GM19328 (cell line): Measurements from ENCODE around the gene KHK.
"Not testable (repeated sequence)": the region's sequence is repeated elsewhere in the genome, so short reads cannot be mapped to it uniquely, and the experiment has no call there.

ENCODE experiments used
- ATAC-seq: cut with Tn5 transposase; IDR thresholded peaks from one replicate; pipeline ENCODE4 v1.9.1; 2021; ENCODE audit warnings: mild to moderate bottlenecking, moderate library complexity; ENCODE audit not compliant: unreplicated experiment

The KHK gene

DNA sequence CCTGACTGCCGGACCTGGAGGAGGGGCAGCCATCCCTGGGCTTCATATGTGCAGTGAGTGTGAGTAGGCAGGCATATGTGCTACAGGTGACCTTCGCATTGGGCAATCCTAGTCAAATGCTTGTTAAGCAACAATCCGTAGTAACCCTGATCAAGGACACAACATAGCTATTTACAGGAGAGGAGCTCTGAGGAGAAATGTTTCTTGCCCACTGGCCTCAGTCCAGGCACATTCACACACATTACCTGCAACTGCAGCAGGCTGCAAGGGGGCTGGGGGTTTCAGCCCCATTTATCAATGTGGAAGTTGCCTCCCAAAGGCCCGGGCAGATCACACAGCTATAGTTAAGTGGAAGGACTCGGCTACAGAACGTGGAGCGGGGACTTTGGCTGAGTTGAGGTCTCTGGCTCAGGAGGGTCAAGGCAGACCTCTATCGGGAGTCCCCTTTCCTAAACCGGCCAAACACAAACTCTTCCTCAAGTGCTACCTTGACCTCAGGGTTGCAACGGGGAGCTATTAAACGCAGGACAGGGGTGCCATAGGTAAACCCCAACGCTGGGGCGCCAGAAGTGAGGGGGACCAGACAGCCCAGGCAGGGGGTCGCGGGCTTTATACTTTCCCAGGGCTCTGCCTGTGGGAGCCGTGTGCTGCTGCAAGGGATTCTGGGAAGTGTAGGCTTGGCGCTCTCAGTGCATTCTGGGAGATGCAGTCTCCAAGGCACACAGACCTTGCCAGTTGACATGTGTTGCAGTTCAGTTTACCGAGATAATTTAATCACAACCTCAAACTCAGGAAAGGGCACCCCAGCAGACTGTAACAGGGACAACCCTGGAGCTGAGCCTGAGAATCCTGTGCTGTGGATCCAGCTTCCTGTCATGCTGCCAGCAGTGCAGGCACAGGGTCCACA is 9.4 kb downstream of the KHK start:
- no peak for ATAC-seq

DNA sequence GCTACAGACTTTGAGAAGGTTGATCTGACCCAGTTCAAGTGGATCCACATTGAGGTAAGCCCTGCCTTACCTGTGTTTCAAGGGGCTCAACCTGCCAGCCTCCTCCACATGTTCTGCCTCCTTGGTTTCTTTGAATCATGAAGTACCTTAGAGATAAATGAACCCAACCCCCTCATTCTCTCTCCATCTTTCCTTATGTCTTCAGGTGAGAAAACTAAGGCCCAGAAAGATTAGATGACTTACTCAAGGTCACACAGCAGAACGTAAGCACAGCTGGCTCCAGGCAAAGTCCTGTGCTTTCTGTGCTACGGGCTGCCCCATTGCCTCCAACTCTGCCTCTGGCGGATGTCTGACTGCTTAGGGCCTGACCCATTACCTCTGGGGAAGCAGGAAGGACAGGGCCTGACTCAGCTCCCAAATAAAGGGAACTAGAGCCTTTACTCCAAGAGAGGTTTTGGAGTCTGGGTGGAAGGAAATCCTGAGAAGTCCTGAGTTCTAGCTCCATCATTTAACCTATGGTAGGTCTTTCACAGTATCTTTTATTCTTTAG is 10.3 kb downstream of the KHK start:
- ATAC-seq, result no peak

DNA sequence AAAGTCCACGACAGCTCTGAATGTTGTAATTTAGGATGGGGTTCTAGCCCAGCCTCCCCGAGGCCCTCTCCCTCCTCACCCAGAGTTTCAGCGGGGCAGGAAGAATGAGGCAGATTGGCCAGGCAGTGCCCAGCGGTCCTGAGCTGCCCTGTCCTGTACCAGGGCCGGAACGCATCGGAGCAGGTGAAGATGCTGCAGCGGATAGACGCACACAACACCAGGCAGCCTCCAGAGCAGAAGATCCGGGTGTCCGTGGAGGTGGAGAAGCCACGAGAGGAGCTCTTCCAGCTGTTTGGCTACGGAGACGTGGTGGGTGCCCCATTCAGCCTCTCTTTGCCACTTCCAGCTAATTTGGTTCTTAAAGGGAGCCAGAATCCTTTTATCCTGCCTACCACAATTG is 10.8 kb downstream of the KHK start:
- no peak for ATAC-seq

DNA sequence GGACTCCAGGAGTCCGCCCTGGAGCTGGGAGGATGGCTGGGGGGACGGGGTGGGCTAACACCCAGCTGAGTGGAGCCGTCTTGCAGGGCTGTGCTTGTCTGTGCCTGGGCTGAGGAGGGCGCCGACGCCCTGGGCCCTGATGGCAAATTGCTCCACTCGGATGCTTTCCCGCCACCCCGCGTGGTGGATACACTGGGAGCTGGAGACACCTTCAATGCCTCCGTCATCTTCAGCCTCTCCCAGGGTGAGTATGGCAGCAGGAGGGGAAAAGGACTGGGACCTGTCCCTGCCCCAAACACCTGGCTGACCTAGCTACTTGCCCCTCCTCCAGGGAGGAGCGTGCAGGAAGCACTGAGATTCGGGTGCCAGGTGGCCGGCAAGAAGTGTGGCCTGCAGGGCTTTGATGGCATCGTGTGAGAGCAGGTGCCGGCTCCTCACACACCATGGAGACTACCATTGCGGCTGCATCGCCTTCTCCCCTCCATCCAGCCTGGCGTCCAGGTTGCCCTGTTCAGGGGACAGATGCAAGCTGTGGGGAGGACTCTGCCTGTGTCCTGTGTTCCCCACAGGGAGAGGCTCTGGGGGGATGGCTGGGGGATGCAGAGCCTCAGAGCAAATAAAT is 12.9 kb downstream of the KHK start:
- no peak for ATAC-seq

DNA sequence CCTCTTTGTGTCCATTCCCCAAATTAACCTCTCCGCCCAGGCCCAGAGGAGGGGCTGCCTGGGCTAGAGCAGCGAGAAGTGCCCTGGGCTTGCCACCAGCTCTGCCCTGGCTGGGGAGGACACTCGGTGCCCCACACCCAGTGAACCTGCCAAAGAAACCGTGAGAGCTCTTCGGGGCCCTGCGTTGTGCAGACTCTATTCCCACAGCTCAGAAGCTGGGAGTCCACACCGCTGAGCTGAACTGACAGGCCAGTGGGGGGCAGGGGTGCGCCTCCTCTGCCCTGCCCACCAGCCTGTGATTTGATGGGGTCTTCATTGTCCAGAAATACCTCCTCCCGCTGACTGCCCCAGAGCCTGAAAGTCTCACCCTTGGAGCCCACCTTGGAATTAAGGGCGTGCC is 13.5 kb downstream of the KHK start:
- no peak for ATAC-seq

DNA sequence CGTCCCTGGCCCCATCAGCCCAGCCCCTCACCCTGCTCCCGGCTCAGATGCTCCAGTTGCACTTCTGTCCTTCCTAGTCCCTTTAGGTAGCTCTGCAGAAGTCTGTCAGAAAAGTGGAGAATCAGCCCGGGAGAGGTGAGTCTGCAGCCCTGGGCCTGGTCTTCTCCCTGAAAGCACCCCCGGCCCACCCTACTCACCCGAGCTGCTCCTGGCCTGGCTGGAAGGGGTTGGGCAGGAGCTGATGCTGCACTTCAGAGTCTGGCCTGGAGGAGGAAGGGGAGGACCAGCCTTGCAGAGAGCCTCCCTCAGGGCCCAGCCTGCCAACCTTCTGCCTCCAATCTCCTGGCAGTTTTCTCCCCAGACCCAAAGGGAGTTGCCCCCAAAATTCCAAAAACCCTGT is 15.8 kb downstream of the KHK start:
- ATAC-seq, result no peak

DNA sequence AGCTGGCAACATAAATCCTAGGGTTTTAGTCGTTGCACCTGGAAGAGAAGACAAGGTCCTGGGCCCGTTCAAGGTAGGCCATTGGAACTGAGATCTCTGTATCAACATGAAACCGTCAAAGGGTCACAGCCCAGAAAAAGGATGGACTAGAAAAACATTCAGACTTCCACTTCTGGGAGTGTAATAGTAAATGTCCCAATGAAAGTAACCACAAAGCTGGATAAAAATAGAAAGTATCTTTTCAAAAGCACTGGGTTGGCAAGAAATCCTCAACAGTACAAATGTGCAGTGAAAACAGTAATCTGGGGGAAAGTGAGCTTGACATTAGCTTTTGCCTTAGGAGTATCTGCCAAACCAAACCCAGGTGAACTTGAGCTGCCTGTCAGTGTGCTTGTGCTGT is 19.4 kb downstream of the KHK start:
- ATAC-seq, result no peak

DNA sequence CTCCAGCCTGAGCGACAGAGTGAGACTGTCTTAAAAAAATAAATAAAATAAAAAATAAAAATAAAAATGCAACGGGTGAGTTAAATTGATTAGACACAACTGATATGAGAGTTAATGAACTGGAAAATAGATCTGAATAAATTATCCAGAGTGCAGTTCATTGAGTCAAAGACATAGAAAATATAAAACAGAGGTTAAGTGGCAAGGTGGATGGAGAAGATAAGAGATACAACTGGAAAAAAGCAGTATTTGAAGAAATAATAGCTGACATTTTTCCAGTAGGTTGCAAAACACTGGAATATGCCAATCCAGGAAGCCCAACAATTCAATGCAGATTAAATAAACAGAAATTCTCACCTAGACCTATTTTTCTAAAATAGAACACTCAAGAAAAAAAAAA is 21.6 kb downstream of the KHK start:
- no peak for ATAC-seq

DNA sequence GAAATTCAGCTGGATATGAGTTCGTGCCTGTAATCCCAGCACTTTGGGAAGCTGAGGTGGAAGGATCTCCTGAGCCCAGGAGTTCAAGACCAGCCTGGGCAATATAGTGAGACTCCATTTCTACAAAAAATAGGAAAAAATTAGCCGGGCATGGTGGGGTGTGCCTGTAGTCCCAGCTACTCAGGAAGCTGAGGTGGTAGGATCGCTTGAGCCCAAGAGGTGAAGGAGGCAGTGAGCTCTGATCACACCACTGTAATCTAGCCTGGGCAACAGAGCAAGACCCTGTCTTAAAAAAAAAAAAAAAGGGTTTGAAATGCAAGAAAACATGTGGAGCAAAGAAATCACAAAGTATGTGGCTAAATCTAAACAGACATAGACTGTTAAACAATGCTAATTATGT is 22.5 kb downstream of the KHK start:
- no peak for ATAC-seq

DNA sequence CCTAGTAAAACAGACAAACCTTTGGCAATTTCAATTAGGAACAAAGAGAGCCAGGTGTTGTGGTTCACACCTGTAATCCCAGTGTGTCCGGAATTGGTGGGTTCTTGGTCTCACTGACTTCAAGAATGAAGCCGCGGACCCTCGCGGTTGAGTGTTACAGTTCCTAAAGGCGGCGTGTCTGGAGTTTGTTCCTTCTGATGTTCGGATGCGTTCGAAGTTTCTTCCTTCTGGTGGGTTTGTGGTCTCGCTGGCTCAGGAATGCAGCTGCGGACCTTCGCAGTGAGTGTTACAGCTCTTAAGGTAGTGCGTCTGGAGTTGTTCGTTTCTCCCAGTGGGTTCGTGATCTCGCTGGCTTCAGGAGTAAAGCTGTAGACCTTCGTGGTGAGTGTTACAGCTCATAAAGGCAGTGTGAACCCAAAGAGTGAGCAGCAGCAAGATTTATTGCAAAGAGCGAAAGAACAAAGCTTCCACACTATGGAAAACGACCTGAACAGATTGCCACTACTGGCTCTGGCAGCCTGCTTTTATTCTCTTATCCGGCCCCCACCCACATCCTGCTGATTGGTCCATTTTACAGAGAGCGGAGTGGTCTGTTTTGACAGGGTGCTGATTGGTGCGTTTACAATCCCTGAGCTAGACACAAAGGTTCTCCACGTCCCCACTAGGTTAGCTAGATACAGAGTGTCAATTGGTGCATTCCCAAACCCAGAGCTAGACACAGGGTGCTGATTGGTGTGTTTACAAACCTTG is 24.2 kb downstream of the KHK start:
- not testable (repeated sequence) for ATAC-seq

DNA sequence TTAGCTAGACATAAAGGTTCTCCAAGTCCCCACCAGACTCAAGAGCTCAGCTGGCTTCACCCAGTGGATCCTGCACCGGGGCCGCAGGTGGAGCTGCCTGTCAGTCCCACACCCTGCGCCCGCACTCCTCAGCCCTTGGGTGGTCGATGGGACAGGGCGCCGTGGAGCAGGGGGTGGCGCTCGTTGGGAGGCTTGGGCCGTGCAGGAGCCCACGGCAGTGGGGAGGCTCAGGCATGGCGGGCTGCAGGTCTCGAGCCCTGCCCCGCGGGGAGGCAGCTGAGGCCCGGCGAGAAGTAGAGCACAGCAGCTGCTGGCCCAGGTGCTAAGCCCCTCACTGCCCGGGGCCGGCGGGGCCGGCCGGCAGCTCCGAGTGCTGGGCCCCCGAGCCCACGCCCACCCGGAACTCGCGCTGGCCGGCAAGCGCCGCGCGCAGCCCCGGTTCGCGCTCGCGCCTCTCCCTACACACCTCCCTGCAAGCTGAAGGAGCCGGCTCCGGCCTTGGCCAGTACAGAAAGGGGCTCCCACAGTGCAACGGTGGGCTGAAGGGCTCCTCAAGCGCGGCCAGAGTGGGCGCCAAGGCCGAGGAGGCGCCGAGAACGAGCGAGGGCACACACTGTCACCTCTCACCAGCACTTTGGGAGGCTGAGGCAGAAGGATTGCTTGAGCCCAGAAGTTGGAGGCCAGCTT is 25.0 kb downstream of the KHK start:
- ATAC-seq, result not testable (repeated sequence)

DNA sequence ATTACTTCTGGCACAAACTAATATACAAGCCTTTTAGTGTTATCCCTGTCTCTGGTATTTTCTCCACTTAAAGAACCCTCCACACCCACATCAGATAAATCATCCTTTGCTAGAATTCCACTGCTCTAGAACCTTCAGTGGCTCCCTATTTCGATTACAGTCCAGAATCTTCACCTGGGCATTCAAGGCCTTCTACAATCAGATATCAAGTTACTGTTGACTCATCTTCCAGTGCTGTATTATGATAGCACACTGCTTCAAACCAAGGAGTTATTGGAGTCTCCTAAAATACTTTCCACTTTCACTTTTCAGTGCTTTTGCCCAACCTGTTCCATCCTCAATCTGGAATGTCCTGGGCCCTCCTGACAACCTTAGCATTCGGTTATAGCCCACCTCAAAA is 28.9 kb downstream of the KHK start:
- ATAC-seq, result no peak

DNA sequence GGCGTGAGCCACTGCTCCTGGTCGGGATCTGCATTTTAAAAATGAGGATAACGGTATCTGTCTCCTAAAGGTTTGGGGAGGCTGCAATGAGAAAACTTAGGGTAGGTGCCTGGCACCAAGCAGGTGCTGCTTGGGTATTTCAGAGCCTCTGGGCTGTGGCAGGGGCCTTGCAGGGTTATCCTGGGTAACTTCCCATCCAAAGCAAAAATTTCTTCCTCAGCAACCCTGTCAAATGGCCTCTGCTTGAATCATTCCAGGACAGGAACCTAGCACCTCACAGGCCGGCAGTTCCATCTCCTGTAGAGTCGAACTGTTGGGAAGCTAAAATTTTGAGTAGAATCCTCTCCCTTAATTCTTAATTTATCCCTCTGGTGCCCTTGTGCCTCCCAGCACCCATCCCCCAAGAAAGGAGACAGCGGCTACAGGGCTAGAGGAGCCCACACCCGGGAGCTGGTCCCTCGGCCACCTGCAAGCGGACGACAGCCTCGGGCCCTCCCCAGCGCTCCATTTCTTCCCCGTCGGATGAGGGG is 31.5 kb downstream of the KHK start:
- ATAC-seq, result no peak

DNA sequence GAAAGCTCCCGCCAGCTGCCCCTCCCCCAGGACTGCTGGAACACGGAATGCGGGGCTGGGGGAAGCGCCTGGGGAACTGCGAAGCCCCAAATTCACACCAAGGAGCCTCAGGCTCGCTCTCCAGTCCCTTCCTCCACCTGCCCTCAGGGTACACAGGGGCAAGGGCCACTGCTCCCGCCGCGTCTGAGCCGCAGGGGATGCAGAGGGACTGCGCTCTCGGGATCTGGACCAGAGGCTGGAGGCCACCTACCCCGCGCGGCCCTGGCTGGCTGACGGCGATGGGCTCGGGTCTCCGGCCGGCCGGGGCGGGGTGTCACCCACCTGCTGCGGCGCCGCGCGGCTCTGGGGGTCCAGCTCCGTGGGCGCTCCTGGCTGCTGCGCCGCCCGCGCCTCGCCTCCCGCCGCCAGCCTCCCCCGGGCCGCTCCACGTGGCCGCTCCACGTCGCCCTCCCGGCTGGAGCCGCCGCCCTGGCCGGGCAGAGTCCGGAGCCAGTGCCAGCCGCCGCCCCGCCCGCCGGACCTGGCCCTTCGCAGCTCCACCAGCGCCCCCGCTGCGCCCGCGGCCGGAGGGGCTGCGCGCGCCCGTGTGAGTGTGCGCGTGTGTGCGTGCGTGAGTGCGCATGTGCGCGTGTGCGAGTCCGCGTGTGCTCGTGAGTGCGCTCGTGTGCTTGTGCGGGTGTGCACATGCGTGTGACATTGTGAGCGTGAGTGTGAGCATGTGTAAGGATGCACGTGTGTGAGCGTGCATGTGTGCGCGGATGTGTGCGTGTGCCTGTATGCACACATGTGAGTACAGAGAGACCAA is 32.2 kb downstream of the KHK start, which contains the start of gene CGREF1:
Gene CGREF1 (minus strand): TSS at position 604 of the 805 bp plus-strand sequence. CDS start 14,762 bp downstream, outside the sequence.
- ATAC-seq, result no peak

DNA sequence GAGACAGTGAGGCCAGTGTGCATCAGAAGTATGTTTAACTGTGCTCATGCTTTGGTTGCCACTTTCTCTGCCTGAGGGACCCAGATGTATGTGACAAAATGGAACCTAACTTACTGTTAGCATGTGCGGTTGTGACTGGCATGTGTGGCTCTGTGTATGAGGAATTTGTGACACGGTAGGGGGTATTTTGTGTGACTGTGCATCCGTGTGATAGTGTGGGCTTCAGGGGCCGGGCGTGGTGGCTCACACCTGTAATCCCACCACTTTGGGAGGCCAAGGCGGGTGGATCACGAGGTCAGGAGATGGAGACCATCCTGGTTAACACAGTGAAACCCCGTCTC is 32.7 kb downstream of the KHK start:
- ATAC-seq, result not testable (repeated sequence)

DNA sequence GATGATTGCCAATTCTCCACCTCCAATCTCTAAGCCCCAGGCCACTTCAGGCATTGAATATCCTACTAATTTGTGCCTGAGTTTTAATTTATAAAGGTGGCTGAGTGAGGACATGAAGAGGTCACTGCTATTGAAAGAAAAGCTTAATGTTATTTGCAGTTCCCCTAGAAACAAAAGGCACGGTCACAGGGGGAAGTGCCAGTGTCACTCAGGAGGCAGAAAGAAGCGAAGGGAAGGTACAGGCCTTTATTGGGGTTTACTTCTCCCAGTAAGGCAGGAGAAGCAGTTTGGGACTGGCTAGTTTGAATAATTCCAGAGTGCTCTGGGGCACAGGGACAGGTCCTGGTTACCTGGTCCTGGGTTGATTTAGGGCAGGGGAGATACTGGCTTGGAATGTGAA is 35.3 kb downstream of the KHK start:
- ATAC-seq, result no peak

DNA sequence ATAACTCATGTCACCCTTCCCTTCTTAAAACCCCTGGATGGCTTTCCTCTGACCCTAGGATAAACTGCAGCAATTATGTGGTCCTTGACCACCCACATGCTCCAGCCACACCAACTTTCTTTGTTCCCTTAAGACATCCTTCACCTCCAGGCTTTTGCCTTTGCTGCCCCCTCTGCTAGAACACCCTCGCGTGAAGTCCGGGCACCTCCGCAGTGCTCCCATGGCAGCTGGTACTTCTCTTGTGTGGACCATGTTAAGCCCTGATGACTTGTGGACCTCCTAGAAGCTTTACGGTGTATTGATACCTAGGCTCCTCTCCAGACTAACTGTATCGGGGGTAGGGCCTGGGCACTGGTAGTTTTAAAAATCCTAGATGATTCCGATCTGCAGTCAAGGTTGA is 36.2 kb downstream of the KHK start:
- no peak for ATAC-seq

DNA sequence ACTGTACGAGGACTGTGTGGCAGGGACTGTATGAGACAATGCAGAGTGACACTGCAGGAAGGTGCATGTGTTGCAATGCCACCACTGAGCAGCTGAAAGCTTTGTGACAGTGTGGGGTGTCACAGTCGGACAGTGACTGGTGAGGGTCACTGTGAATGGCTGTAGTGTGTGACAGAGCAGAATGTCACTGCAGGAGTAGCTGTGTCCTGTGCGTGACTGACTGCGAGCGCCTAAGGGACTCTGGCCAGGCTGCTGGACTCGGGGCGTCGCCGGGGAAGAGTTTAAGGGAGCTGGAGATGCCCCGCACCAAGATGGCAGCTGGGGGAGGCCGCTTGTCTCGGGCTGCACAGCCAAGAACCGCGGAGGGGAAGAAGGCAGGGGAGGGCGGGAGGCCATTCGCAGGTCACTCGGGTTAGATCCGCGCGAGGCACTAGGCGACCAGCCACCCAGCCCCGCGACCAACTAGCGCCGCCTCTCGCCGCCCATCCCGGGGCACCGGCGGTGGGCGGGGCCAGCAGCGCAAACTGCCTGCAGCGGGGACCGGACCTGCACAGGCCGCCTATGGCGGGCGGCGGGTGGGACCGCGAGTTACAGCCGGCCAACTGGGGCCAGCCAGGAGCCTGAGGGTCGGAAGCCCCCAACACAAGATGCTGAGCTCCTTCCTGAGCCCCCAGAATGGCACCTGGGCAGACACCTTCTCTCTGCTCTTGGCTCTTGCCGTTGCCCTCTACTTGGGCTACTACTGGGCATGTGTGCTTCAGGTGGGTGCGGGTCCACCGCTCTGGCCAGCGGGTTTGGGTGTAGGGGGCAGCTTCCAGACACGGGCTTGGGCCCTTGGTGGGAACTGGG is 37.0 kb downstream of the KHK start, which contains the start of gene ABHD1:
Gene ABHD1 (plus strand): TSS at position 514 of the 849 bp plus-strand sequence. CDS start 134 bp downstream, at position 648.
- ATAC-seq, result no peak

DNA sequence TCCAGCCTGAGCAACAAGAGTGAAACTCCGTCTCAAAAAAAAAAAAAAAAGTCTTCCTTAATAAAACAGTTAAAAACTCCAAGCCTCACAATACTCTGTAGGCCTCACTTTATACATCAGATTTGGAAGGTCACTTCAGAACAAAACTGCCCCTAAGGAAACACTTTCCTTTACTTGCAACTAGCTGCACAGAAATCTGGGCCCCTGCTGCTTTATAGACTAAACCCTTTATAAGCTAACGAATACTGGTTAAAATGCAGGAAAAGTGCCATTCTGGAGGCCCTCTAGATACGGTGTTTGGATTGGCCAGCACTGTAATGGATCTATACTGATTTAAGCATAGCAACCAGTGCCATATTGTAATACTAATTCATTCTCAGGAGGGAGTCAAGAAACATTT is 38.5 kb downstream of the KHK start:
- ATAC-seq, result no peak
